GM10248 (cell line): ENCODE measurements around the gene CPNE4.

Experiments
- CTCF ChIA-PET: fragments of 300-600 bp; sonication (Branson Sonifier 250); formaldehyde crosslinking; extraction: SDS; loops from one replicate; lab custom pipeline; 2021; ENCODE audit warnings: antibody characterized with exemption; lab: Yijun Ruan, JAX
- POLR2A ChIA-PET: fragments of 350-650 bp; sonication (Branson Sonifier 250); formaldehyde crosslinking; extraction: SDS; loops from one replicate; lab custom pipeline; 2020; ENCODE audit warnings: antibody characterized with exemption; lab: Yijun Ruan, JAX
- DNase-seq: peaks from one replicate; pipeline ENCODE4 v3.0.0; 2012; ENCODE audit errors: extremely low spot score
- TF ChIP-seq, protein P1 (sequence below): IDR thresholded peaks from 2 replicates; pipeline ENCODE4 v1.5.1; 2012; ENCODE audit warnings: mild to moderate bottlenecking, low read depth; ENCODE audit errors: extremely low read depth, missing control alignments, control extremely low read depth

Gene CPNE4

DNA sequence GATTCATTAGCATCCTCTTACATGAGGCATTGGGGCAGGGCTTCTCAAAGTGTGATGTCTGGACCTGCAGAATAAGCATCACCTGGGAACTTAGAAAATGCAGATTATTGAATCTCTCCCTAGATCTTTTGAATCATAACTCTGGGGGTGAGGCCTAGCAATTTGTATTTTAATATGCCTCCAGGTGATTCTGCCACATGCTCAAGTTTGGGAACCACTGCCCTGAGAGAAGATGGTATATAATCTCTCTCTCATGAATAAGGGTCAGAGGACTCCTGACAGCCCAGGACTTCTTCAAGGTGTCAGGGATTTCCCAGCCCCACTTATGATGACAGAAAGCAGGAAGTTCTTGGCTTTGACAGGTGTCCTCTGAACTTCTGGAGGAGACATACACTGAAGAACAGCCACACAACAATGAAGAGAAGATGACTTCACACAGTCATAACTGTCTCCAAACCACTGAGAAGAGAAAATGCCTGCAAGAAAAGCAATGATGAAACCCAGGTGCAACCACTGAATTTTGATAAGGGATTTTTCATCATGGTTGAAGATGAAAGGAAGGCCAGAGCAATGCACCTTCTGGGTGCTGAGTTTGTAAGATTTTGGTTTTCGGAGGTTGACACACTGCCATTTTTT is 320.1 kb downstream of the CPNE4 start:
- CTCF ChIA-PET: interaction anchor here (0.8 to 1.2 kb wide), 4 partner anchors 11 to 80 kb away, joined by 3 to 5 read pairs (median 4); no protein-coding TSS in a partner anchor

DNA sequence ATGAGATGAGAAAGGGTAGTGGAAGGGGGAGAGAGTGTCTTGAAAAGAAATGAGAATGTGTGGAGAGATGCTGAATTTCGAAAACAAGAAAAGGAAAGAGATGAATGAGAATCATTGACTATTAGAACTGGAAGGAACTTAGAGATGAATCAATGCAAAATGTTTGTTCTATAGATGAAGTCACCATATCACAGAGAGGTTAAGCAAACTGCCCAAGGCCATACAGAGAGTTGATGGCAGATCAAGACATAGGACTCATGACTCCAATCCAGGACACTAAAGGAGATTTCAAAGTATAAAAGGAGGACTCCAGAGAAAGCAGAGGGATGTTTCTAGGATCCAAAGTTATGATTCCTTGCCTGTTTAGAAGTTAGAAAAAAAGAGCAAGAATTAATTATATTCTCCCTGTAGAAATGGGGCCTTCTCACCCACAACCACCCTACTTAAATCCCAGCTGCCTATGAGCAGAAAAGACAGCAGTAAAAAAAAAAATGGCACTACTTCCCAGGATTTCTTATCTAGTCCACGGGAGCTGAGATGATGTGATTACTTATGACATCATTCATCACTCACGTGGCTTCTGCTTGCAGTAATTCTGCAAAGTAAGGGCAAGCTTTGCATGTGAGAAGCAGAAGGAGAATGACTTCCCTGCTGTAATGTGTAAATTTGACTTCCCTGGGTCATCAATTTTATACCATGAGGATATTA is 321.2 kb downstream of the CPNE4 start:
- CTCF ChIA-PET: interaction anchor here (1.0 kb wide), 1 partner anchor 12 kb away, joined by 4 read pairs; no protein-coding TSS in a partner anchor
- DNase-seq: no peak
- POLR2A ChIA-PET: no interaction called here
- TF ChIP-seq, protein P1, sequence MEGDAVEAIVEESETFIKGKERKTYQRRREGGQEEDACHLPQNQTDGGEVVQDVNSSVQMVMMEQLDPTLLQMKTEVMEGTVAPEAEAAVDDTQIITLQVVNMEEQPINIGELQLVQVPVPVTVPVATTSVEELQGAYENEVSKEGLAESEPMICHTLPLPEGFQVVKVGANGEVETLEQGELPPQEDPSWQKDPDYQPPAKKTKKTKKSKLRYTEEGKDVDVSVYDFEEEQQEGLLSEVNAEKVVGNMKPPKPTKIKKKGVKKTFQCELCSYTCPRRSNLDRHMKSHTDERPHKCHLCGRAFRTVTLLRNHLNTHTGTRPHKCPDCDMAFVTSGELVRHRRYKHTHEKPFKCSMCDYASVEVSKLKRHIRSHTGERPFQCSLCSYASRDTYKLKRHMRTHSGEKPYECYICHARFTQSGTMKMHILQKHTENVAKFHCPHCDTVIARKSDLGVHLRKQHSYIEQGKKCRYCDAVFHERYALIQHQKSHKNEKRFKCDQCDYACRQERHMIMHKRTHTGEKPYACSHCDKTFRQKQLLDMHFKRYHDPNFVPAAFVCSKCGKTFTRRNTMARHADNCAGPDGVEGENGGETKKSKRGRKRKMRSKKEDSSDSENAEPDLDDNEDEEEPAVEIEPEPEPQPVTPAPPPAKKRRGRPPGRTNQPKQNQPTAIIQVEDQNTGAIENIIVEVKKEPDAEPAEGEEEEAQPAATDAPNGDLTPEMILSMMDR: no peak

More for the DNA sequence above, 320.1 kb downstream of the CPNE4 start:
- TF ChIP-seq, protein P1: no peak
- DNase-seq: peak; percentile 58
- POLR2A ChIA-PET: no interaction called here

DNA sequence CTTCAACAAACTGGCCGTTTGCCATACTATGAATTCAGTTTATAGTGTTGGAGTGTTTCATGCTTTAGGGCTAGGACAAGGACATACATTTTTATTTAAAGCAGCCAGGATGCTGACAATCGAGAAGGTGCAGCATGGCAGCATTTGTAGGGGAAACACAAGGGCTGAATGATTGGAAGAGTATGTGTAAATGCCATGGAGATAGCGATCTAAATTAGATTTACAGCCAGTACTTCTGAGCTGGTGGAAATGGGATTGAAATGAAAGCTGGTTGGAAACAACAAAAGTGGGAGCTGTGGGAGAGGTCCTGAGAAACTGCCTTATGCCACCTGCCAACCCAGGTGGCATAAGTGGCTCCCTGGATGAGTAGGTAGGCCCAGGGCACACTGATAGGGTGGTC is 322.2 kb downstream of the CPNE4 start:
- ChIA-PET POLR2A (no interaction called here), CTCF (no interaction called here)
- TF ChIP-seq, protein P1: no peak
- no peak for DNase-seq

DNA sequence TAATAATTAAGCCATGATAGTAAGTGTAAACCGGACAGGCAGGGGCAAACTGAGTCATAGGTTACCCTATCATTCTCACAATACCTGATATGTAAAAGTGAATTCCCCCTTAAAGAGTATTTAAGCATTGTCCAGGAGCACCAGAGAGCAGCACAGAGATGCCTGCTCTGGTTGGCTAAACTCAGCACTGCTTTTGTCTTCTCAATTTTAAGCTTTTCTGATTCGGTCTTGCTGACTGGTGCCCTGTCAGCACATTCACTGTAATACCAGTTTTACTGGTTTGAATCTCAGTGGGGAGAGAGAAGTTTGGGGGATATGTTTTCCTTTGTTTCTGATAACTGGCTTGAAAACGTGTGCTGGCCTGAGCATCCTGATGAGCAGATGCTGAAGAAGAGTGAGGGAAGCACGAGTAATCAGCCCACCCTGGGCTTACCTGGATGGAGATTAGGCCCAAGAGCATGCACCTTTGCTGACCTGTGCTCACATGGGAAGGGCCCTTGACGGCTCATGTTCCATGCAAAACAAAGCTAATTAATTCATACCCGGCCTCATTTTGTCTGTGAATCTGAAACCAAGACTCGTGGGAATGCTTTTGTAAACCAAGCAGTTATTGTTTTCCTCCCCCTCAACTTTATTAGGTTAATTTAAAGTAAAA is 323.6 kb downstream of the CPNE4 start:
- no peak for DNase-seq
- POLR2A ChIA-PET: no interaction called here
- TF ChIP-seq, protein P1: no peak
- CTCF ChIA-PET: interaction anchor here (1.3 to 1.9 kb wide), 3 partner anchors 8 to 84 kb away, joined by 3 to 5 read pairs (median 4); no protein-coding TSS in a partner anchor

DNA sequence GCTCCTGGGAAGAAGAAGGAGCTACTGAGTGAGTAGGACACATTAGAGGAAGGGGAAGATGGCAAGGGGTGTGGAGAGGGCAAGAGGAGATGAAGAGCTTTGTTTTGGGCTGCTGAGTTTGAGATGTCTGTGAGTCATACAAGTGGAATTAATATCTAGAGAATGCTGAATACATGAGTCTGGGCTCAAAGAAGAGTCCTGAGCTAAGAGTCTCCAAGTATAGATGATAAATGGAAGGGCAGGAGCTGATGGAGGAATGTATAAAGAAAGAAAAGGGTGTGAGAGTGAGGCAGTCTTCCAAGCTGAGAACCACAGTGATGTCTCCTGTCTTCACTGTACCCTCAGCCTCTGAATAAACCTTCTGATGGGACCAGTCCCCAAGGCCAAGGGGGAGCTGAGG is 326.6 kb downstream of the CPNE4 start:
- TF ChIP-seq, protein P1: no peak
- CTCF ChIA-PET: interaction anchor here (0.8 to 1.4 kb wide), 4 partner anchors 11 to 18 kb away, joined by 3 to 5 read pairs (median 4); no protein-coding TSS in a partner anchor
- POLR2A ChIA-PET: no interaction called here
- no peak for DNase-seq

DNA sequence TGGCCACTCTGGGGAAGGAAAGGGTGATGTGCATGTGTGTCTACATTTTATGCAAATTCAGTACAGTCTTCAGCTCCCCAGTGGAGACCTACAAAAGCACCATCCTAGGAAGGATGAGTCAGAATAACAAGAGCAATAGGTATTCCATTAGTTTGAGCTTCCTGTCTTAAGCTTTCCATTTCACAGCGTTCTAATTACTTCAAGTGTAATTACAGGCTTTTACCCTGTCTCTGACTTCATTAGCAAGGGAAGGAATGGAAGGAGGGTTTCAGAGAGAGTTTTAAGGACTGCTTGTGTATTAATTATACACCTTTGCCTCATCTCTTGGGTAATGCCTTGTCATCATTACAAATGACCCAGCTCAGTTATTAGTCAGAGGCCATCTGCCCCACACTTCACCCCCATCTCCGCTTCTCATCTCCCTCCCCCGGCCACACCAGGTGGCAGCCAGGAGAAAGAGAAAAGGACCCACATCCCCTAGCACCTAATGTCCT is 329.2 kb downstream of the CPNE4 start:
- POLR2A ChIA-PET: no interaction called here
- DNase-seq: no peak
- TF ChIP-seq, protein P1: no peak
- CTCF ChIA-PET: interaction anchor here (0.7 to 1.9 kb wide), 6 partner anchors 9 to 155 kb away, joined by 3 to 5 read pairs (median 3); no protein-coding TSS in a partner anchor
